K562 (cell line): ENCODE data around the gene BAIAP2. TPM values are rescaled to one million over a fixed set of nuclear protein-coding genes. Genes with fewer than 3 reads are reported as not detected.

Experiments
- CHCHD3 ChIP-seq: fragments of 250-450 bp; sonication (Bioruptor Pico); IDR thresholded peaks from 2 replicates; pipeline ENCODE4 v2.1.2; 2022; ENCODE audit warnings: mild to moderate bottlenecking
- CUX1 ChIP-seq: fragments of 200-800 bp; sonication (Bioruptor generic); IDR thresholded peaks from 2 replicates; pipeline ENCODE4 v1.6.1; 2016; ENCODE audit warnings: missing genetic modification characterization, missing compliant biosample characterization
- CXXC5 ChIP-seq: fragments of 250-450 bp; sonication (Bioruptor Pico); IDR thresholded peaks from 2 replicates; pipeline ENCODE4 v1.8.0; 2022; ENCODE audit warnings: inconsistent platforms, mild to moderate bottlenecking, moderate library complexity
- DNMT1 ChIP-seq: fragments of 450-650 bp; IDR thresholded peaks from 2 replicates; pipeline ENCODE4 v1.6.1; 2016; ENCODE audit warnings: antibody characterized with exemption, mild to moderate bottlenecking
- HIVEP1 ChIP-seq: fragments of 250-450 bp; sonication (Bioruptor Pico); IDR thresholded peaks from 2 replicates; pipeline ENCODE4 v1.4.0; 2020; ENCODE audit warnings: mild to moderate bottlenecking
- ILF3 ChIP-seq: fragments of 450-650 bp; IDR thresholded peaks from 2 replicates; pipeline ENCODE4 v1.6.1; 2018; ENCODE audit warnings: antibody characterized with exemption, mild to moderate bottlenecking, moderate library complexity, borderline replicate concordance
- MYC ChIP-seq, 2 experiments: fragments of 250-450 bp in 1 of 2; sonication (Bioruptor Pico) in 1 of 2; IDR thresholded peaks; 2 replicates each; pipeline versions ENCODE4 v1.5.1 to v1.6.1; 2012 to 2021; ENCODE audit warnings: low read depth in 2 of 2, borderline replicate concordance in 1 of 2, improper control_type of control experiment in 1 of 2, low read length in 1 of 2, mild to moderate bottlenecking in 1 of 2, moderate library complexity in 1 of 2
- NCOR1 ChIP-seq: fragments of 450-650 bp; IDR thresholded peaks from 2 replicates; pipeline ENCODE4 v1.6.1; 2016; ENCODE audit warnings: mild to moderate bottlenecking, moderate library complexity
- PREB ChIP-seq: sonication (generic); formaldehyde crosslinking; IDR thresholded peaks from 2 replicates; pipeline ENCODE4 v1.8.1; 2023; ENCODE audit warnings: mild to moderate bottlenecking, missing genetic modification reagents
- RNF2 ChIP-seq: sonication (generic); IDR thresholded peaks from 2 replicates; pipeline ENCODE4 v1.6.1; 2016
- SAP30 ChIP-seq: fragments of 200-600 bp; sonication (generic); IDR thresholded peaks from 2 replicates; pipeline ENCODE4 v1.6.1; 2012; ENCODE audit warnings: borderline replicate concordance, low read depth, mild to moderate bottlenecking, moderate library complexity, low read length, control low read depth, inconsistent platforms; ENCODE audit not compliant: insufficient read depth, poor library complexity, severe bottlenecking
- ZNF318 ChIP-seq, 2 experiments: fragments of 450-650 bp; IDR thresholded peaks; 2 replicates each; pipeline ENCODE4 v1.6.1; 2016; ENCODE audit warnings: mild to moderate bottlenecking in 2 of 2, borderline replicate concordance in 1 of 2, low read depth in 1 of 2, moderate library complexity in 1 of 2
- ZNF589 ChIP-seq: fragments of 200-800 bp; sonication (Bioruptor generic); IDR thresholded peaks from 2 replicates; pipeline ENCODE4 v1.6.1; 2016; ENCODE audit warnings: low read depth, missing genetic modification characterization, missing compliant biosample characterization
- polyA plus RNA-seq, 8 experiments: library from polyadenylated mRNA; depleted of rRNA in 4 of 8; stranded (reverse) in 5 of 8; unstranded in 3 of 8; fragments of >200 nt; fragmentation: Nextera tagmentation in 2 of 8; fragmentation: Illumina TruSeq in 1 of 8; extraction: Ambion mirVana in 2 of 8; extraction: Trizol in 1 of 8; gene quantifications; 2 replicates each; pipeline versions ENCODE4 v1.2.1 to v1.2.3, GENCODE V29; 2011 to 2014; ENCODE audit warnings: inconsistent platforms in 1 of 8, missing spikeins in 1 of 8
- total RNA-seq, 7 experiments: library from RNA; depleted of rRNA in 6 of 7; stranded (reverse); fragments of >200 nt in 6 of 7; fragmentation: Illumina TruSeq in 2 of 7; extraction: Trizol in 2 of 7; gene quantifications; 2 replicates each; pipeline versions ENCODE4 v1.2.1 to v1.2.3, GENCODE V29; 2011 to 2021; ENCODE audit warnings: low replicate concordance in 1 of 7

Gene BAIAP2
- total and polyA plus RNA-seq, 9 of the 15 experiments (the other 6 are each of a cell fraction or from before 2014, with no cell fraction given) = 2.3 to 51.6 (median 18.4) TPM

GRCh38 chr17:81097943-81098308, 63.0 kb downstream of the BAIAP2 start (continued):
- TF ChIP-seq ZNF318 (IDR thresholded peaks at IDR 0.05; ENCODE audit: borderline replicate concordance in 1 of 2, low read depth in 1 of 2) (0 out of 4 replicates have a peak, but pooled peaks of 1 of the 2 experiments have one; percentile 61), RNF2 (peak; percentile 61; the same call in 1 of the 2 replicates), PREB (CRISPR knock-in tag) (no peak), ZNF589 (CRISPR knock-in tag) (peak; percentile 4; the same call in 1 of the 2 replicates), MYC (IDR thresholded peaks at IDR 0.05; ENCODE audit: low read depth, low read length) (peak; percentile 44; the same call in 1 of the 2 replicates), MYC (CRISPR knock-in tag; IDR thresholded peaks at IDR 0.05; ENCODE audit: borderline replicate concordance, low read depth) (no peak), CHCHD3 (CRISPR knock-in tag) (no peak), CUX1 (CRISPR knock-in tag) (no peak), DNMT1 (no peak), HIVEP1 (CRISPR knock-in tag) (no peak), CXXC5 (no peak), SAP30 (no peak), NCOR1 (no peak), ILF3 (no peak)
